Adrenal gland (tissue), 5 donors: ENCODE data around the gene SELENBP1.

Source experiments
- POLR2A ChIP-seq, 2 donors: fragments of 450-650 bp; IDR thresholded peaks; one replicate each; pipeline ENCODE4 v1.6.1; 2017; ENCODE audit warnings: antibody characterized with exemption in 2 of 2, mild to moderate bottlenecking in 2 of 2, moderate library complexity in 1 of 2
- TF ChIP-seq, protein P1 (sequence below), 6 experiments: fragments of 450-650 bp in 4 of 6; fragments of 200-600 bp in 2 of 6; sonication (generic) in 1 of 6; IDR thresholded peaks; 1 replicate in 5 of 6; 2 replicates in 1 of 6; pipeline versions ENCODE4 v1.5.1 to v1.8.0; 2016 to 2021; ENCODE audit warnings: antibody characterized with exemption in 6 of 6, mild to moderate bottlenecking in 2 of 6, moderate library complexity in 1 of 6
- donor health status: DM: no; HTN: no; CAD: no.

DNA sequence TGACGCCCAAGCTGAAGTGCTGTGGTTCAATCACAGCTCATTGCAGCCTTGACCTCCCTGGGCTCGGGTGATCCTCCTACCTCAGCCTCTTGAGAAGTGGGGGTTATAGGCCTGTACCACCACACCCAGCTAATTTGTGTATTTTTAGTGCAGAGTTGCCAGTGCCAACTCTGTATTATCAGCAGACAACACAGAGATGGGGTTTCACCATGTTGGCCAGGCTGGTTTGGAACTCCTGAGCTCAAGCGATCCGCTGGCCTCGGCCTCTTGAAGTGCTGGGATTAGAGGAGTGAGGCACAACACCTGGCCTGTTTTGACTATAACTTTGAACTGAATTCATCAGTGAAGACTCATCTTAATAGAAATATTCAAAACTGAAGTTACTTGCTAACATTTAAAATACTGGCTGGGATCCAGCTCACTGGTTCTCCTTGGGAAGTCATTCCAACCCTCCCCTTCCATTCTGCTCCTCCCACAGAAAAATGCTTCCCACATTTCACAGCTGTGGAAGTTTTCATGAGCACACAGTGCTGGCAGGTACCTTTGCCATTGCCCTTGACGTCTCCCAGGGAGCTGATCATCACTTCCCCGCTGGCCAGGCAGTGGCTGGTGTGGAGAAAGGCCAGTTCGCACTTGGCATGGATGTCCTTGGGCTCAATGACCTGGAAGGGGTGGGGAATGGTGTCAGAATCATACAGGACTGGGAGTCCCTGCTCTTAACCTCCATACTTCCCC lies 4.7 kb downstream of the SELENBP1 start:
- TF ChIP-seq, protein P1, sequence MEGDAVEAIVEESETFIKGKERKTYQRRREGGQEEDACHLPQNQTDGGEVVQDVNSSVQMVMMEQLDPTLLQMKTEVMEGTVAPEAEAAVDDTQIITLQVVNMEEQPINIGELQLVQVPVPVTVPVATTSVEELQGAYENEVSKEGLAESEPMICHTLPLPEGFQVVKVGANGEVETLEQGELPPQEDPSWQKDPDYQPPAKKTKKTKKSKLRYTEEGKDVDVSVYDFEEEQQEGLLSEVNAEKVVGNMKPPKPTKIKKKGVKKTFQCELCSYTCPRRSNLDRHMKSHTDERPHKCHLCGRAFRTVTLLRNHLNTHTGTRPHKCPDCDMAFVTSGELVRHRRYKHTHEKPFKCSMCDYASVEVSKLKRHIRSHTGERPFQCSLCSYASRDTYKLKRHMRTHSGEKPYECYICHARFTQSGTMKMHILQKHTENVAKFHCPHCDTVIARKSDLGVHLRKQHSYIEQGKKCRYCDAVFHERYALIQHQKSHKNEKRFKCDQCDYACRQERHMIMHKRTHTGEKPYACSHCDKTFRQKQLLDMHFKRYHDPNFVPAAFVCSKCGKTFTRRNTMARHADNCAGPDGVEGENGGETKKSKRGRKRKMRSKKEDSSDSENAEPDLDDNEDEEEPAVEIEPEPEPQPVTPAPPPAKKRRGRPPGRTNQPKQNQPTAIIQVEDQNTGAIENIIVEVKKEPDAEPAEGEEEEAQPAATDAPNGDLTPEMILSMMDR (IDR thresholded peaks at IDR 0.05) = no peak
- no peak for TF ChIP-seq POLR2A (IDR thresholded peaks at IDR 0.05)
